ENCODE results near the gene FAAP24. TPM values are rescaled to one million over a fixed set of nuclear protein-coding genes. Genes with fewer than 3 reads are reported as not detected.
A peak's percentile ranks its signal among the peaks of the same experiment; 100 is the strongest.
"Not testable (repeated sequence)": the region's sequence is repeated elsewhere in the genome, so short reads cannot be mapped to it uniquely, and the experiment has no call there.

Gene FAAP24
- polyA plus RNA-seq, 3 donors = 2.6 to 3.3 (median 3.0) TPM

GRCh38 chr19:32988724-32989123 is 16.7 kb downstream of the FAAP24 start:
- no peak for DNase-seq (ENCODE audit: extremely low read depth in 1 of 11, low read depth in 9 of 11, low spot score in 4 of 11)

- DNase-seq (ENCODE audit: extremely low read depth in 1 of 11, low read depth in 9 of 11, low spot score in 4 of 11) = not testable (repeated sequence)
Measured at GRCh38 chr19:32995966-32996365, 23.9 kb downstream of the FAAP24 start.

- DNase-seq (ENCODE audit: extremely low read depth in 1 of 11, low read depth in 9 of 11, low spot score in 4 of 11) = not testable (repeated sequence)
Measured at GRCh38 chr19:32997061-32997464, 25.0 kb downstream of the FAAP24 start.

GRCh38 chr19:32997716-32998355 is 25.8 kb downstream of the FAAP24 start:
- no peak for DNase-seq (ENCODE audit: extremely low read depth in 1 of 11, low read depth in 9 of 11, low spot score in 4 of 11)

GRCh38 chr19:32998722-32999121 is 26.7 kb downstream of the FAAP24 start:
- DNase-seq (ENCODE audit: extremely low read depth in 1 of 11, low read depth in 9 of 11, low spot score in 4 of 11) = no peak

- DNase-seq (ENCODE audit: extremely low read depth in 1 of 11, low read depth in 9 of 11, low spot score in 4 of 11) = no peak
Measured at GRCh38 chr19:33000510-33000909, 28.5 kb downstream of the FAAP24 start.

- DNase-seq (ENCODE audit: extremely low read depth in 1 of 11, low read depth in 9 of 11, low spot score in 4 of 11) = no peak
Measured at GRCh38 chr19:33000910-33001309, 28.9 kb downstream of the FAAP24 start.

GRCh38 chr19:33002126-33002865 is 30.3 kb downstream of the FAAP24 start:
- not testable (repeated sequence) for DNase-seq (ENCODE audit: extremely low read depth in 1 of 11, low read depth in 9 of 11, low spot score in 4 of 11)

GRCh38 chr19:33003424-33004024 is 31.5 kb downstream of the FAAP24 start:
- not testable (repeated sequence) for DNase-seq (ENCODE audit: extremely low read depth in 1 of 11, low read depth in 9 of 11, low spot score in 4 of 11)

- peak in 5 of 11 donors; percentile 8 to 25 (median 21) for DNase-seq (ENCODE audit: extremely low read depth in 1 of 11, low read depth in 9 of 11, low spot score in 4 of 11)
Measured at GRCh38 chr19:33005440-33005839, 33.4 kb downstream of the FAAP24 start.

GRCh38 chr19:33008738-33009137 is 36.7 kb downstream of the FAAP24 start:
- DNase-seq (ENCODE audit: extremely low read depth in 1 of 11, low read depth in 9 of 11, low spot score in 4 of 11) = no peak

- DNase-seq (ENCODE audit: extremely low read depth in 1 of 11, low read depth in 9 of 11, low spot score in 4 of 11) = not testable (repeated sequence)
Measured at GRCh38 chr19:33010891-33011290, 38.8 kb downstream of the FAAP24 start.

GRCh38 chr19:33022472-33023116 is 50.6 kb downstream of the FAAP24 start:
- no peak for DNase-seq (ENCODE audit: extremely low read depth in 1 of 11, low read depth in 9 of 11, low spot score in 4 of 11)

GRCh38 chr19:33024398-33024797 is 52.4 kb downstream of the FAAP24 start:
- DNase-seq (ENCODE audit: extremely low read depth in 1 of 11, low read depth in 9 of 11, low spot score in 4 of 11) = no peak

- DNase-seq (ENCODE audit: extremely low read depth in 1 of 11, low read depth in 9 of 11, low spot score in 4 of 11) = not testable (repeated sequence)
Measured at GRCh38 chr19:33025468-33026238, 53.6 kb downstream of the FAAP24 start.

- not testable (repeated sequence) for DNase-seq (ENCODE audit: extremely low read depth in 1 of 11, low read depth in 9 of 11, low spot score in 4 of 11)
Measured at GRCh38 chr19:33026602-33027001, 54.6 kb downstream of the FAAP24 start.
